ENCODE measurements around the gene INSYN1.

- no peak for TF ChIP-seq CTCF (IDR thresholded peaks at IDR 0.05)
- no peak for TF ChIP-seq POLR2A (IDR thresholded peaks at IDR 0.05)
Measured at GRCh38 chr15:73694419-73694818, 58.7 kb downstream of the INSYN1 start.

All from stomach (tissue), 4 donors.